ENCODE data around the gene B4GALNT1. TPM values are rescaled to one million over a fixed set of nuclear protein-coding genes. Genes with fewer than 3 reads are reported as not detected.
A peak's percentile ranks its signal among the peaks of the same experiment; 100 is the strongest.

Gene B4GALNT1
- total and polyA plus RNA-seq, 2 of the 13 experiments (the other 11 are each of a cell fraction or from before 2014, with no cell fraction given), result 4.5 to 5.4 TPM

GRCh38 chr12:57579677-57580465 lies 53.1 kb downstream of the B4GALNT1 start (continued):
- TF ChIP-seq GLMP (CRISPR knock-in tag; IDR thresholded peaks at IDR 0.05; ENCODE audit: borderline replicate concordance), result no peak
- TF ChIP-seq ZNF253 (CRISPR knock-in tag; IDR thresholded peaks at IDR 0.05; ENCODE audit: borderline replicate concordance), result no peak
- TF ChIP-seq BRCA1 (CRISPR knock-in tag; IDR thresholded peaks at IDR 0.05), result no peak
- no peak for TF ChIP-seq STAT5B (CRISPR knock-in tag; IDR thresholded peaks at IDR 0.05)
- no peak for TF ChIP-seq ZNF891 (CRISPR knock-in tag; IDR thresholded peaks at IDR 0.05)
- no peak for TF ChIP-seq CBX5 (CRISPR knock-in tag; IDR thresholded peaks at IDR 0.05; ENCODE audit: borderline replicate concordance)
- TF ChIP-seq ZNF776 (CRISPR knock-in tag; IDR thresholded peaks at IDR 0.05), result no peak
- peak; percentile 17; the same call in 1 of the 2 replicates for TF ChIP-seq KMT2B (CRISPR knock-in tag; IDR thresholded peaks at IDR 0.05)
- TF ChIP-seq NFE2L2 (IDR thresholded peaks at IDR 0.05; ENCODE audit: low read length), result no peak
- TF ChIP-seq HNRNPUL1 (IDR thresholded peaks at IDR 0.05; ENCODE audit: low read depth, low read length), result no peak
- peak; percentile 25 for TF ChIP-seq ZFX (CRISPR knock-in tag; IDR thresholded peaks at IDR 0.05; ENCODE audit: low read depth)
- TF ChIP-seq ZNF737 (CRISPR knock-in tag; IDR thresholded peaks at IDR 0.05; ENCODE audit: borderline replicate concordance), result no peak
- no peak for TF ChIP-seq THRA (CRISPR knock-in tag; IDR thresholded peaks at IDR 0.05; ENCODE audit: borderline replicate concordance)
- no peak for TF ChIP-seq PHF8 (CRISPR knock-in tag; IDR thresholded peaks at IDR 0.05)
- TF ChIP-seq ZC3H13 (CRISPR knock-in tag; IDR thresholded peaks at IDR 0.05), result no peak
- TF ChIP-seq ZNF101 (CRISPR knock-in tag; IDR thresholded peaks at IDR 0.05; ENCODE audit: borderline replicate concordance, low read depth), result no peak
- no peak for TF ChIP-seq ZNF780A (CRISPR knock-in tag; IDR thresholded peaks at IDR 0.05)
- TF ChIP-seq ZNF784 (CRISPR knock-in tag; IDR thresholded peaks at IDR 0.05; ENCODE audit: borderline replicate concordance), result no peak
- no peak for TF ChIP-seq LRRFIP1 (CRISPR knock-in tag; conservative IDR thresholded peaks at IDR 0.05)
- no peak for TF ChIP-seq IRF1 (CRISPR knock-in tag; IDR thresholded peaks at IDR 0.05; ENCODE audit: low read depth)
- no peak for TF ChIP-seq PHF5A (CRISPR knock-in tag; IDR thresholded peaks at IDR 0.05; ENCODE audit: low read depth, unreplicated experiment)
- no peak for TF ChIP-seq IKZF4 (CRISPR knock-in tag; IDR thresholded peaks at IDR 0.05; ENCODE audit: borderline replicate concordance, low read depth, not compliant biosample characterization)
- TF ChIP-seq ZNF713 (CRISPR knock-in tag; IDR thresholded peaks at IDR 0.05), result no peak
- TF ChIP-seq MLLT10 (CRISPR knock-in tag; IDR thresholded peaks at IDR 0.05), result no peak
